ENCODE results near the gene KCTD2.

GRCh38 chr17:75090871-75091854 is 44.1 kb downstream of the KCTD2 start:
- TF ChIP-seq POLR2AphosphoS5 (IDR thresholded peaks at IDR 0.05; ENCODE audit: borderline replicate concordance, low read depth, low read length) (no peak), EZH2 (IDR thresholded peaks at IDR 0.05) (no peak)

All from SK-N-MC (cell line).